ENCODE data around the gene BMI1. TPM values are rescaled to one million over a fixed set of nuclear protein-coding genes. Genes with fewer than 3 reads are reported as not detected.
"Not testable (repeated sequence)": the region's sequence is repeated elsewhere in the genome, so short reads cannot be mapped to it uniquely, and the experiment has no call there.

Gene BMI1
- total RNA-seq, 1 experiment from 2014 or later = 121 TPM

GRCh38 chr10:22351131-22351703 lies 30.3 kb downstream of the BMI1 start:
- Mint-ChIP-seq H3K4me3 (ENCODE audit: unreplicated experiment) (no peak overlapping the region), H3K9me3 (ENCODE audit: unreplicated experiment) (peaks cover 6% of the 10 kb centered on the region), H3K27me3 (ENCODE audit: insufficient read depth, unreplicated experiment) (peaks cover 2% of the 10 kb centered on the region), H3K27ac (ENCODE audit: unreplicated experiment) (no peak overlapping the region), H3K36me3 (ENCODE audit: insufficient read depth, unreplicated experiment) (no peaks in the 10 kb centered on the region), H3K4me1 (ENCODE audit: low read depth, unreplicated experiment) (no peaks in the 10 kb centered on the region)
- no peak overlapping the region for H3K4me3 ChIP-seq (ENCODE audit: low read depth, low read length)
- CTCF ChIA-PET = no interaction called here
- no peak for DNase-seq
- TF ChIP-seq, protein P1, sequence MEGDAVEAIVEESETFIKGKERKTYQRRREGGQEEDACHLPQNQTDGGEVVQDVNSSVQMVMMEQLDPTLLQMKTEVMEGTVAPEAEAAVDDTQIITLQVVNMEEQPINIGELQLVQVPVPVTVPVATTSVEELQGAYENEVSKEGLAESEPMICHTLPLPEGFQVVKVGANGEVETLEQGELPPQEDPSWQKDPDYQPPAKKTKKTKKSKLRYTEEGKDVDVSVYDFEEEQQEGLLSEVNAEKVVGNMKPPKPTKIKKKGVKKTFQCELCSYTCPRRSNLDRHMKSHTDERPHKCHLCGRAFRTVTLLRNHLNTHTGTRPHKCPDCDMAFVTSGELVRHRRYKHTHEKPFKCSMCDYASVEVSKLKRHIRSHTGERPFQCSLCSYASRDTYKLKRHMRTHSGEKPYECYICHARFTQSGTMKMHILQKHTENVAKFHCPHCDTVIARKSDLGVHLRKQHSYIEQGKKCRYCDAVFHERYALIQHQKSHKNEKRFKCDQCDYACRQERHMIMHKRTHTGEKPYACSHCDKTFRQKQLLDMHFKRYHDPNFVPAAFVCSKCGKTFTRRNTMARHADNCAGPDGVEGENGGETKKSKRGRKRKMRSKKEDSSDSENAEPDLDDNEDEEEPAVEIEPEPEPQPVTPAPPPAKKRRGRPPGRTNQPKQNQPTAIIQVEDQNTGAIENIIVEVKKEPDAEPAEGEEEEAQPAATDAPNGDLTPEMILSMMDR (IDR thresholded peaks at IDR 0.05; ENCODE audit: insufficient read depth in 1 of 2, low read depth in 1 of 2, low read length in 1 of 2, severe bottlenecking in 1 of 2, unreplicated experiment in 1 of 2) = no peak
- no peaks in the 10 kb centered on the region for H3K36me3 ChIP-seq (ENCODE audit: control insufficient read depth, insufficient read depth, low read length)
- POLR2A ChIA-PET = no interaction called here
- intact Hi-C loops (cut with micrococcal nuclease; ENCODE audit: unreplicated experiment) = no loop called here
- BruUV-seq (replicated peaks) = no TSS peak
- no peaks in the 10 kb centered on the region for H3K9me3 ChIP-seq
- H3K27me3 ChIP-seq (replicated peaks; ENCODE audit: control insufficient read depth, insufficient read depth, low read length) = no peaks in the 10 kb centered on the region
- no peaks in the 10 kb centered on the region for H3K4me1 ChIP-seq

DNA sequence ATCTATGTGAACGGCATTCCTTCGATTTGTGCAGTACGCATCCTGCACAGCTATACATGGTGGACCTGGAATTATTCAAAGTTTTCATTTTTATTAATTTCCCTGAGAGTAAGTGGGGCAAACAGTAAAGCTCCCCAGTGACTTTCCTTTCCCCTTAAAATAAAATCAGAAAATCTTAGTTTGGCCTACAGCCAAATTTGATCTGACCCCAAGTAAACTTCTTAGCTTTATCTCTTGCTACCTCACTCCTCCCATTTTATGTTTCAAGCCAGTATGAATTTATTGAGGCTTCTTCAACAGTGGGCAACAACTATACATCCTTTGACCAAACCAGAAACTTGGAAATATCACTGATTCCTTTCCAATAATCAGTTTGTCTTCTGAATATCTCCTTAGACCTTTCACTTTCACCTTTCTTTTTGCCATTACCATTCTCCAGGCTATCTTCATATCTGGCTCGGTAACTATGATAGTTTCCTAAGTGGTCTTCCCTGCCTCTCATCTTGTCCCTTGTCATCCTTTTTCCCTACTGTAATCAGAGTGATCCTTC lies 35.5 kb downstream of the BMI1 start:
- H3K27ac Mint-ChIP-seq (ENCODE audit: unreplicated experiment) = no peak overlapping the region
- intact Hi-C loops (cut with micrococcal nuclease; ENCODE audit: unreplicated experiment) = no loop called here
- no TSS peak for BruUV-seq (replicated peaks)
- CTCF ChIA-PET = interaction anchor here (0.7 kb wide), 1 partner anchor 15 kb away, joined by 3 read pairs; no protein-coding TSS in a partner anchor
- POLR2A ChIA-PET = no interaction called here
- H3K4me3 Mint-ChIP-seq (ENCODE audit: unreplicated experiment) = no peak overlapping the region
- DNase-seq = no peak
- TF ChIP-seq, protein P1 (IDR thresholded peaks at IDR 0.05; ENCODE audit: insufficient read depth in 1 of 2, low read depth in 1 of 2, low read length in 1 of 2, severe bottlenecking in 1 of 2, unreplicated experiment in 1 of 2) = no peak
- H3K27me3 Mint-ChIP-seq (ENCODE audit: insufficient read depth, unreplicated experiment) = no peaks in the 10 kb centered on the region
- no peaks in the 10 kb centered on the region for H3K9me3 ChIP-seq
- H3K36me3 ChIP-seq (ENCODE audit: control insufficient read depth, insufficient read depth, low read length) = no peaks in the 10 kb centered on the region
- H3K27me3 ChIP-seq (replicated peaks; ENCODE audit: control insufficient read depth, insufficient read depth, low read length) = no peaks in the 10 kb centered on the region
- no peaks in the 10 kb centered on the region for H3K4me1 Mint-ChIP-seq (ENCODE audit: low read depth, unreplicated experiment)
- H3K9me3 Mint-ChIP-seq (ENCODE audit: unreplicated experiment) = no peaks in the 10 kb centered on the region
- H3K4me1 ChIP-seq = no peaks in the 10 kb centered on the region
- H3K4me3 ChIP-seq (ENCODE audit: low read depth, low read length) = no peak overlapping the region
- H3K36me3 Mint-ChIP-seq (ENCODE audit: insufficient read depth, unreplicated experiment) = no peaks in the 10 kb centered on the region

DNA sequence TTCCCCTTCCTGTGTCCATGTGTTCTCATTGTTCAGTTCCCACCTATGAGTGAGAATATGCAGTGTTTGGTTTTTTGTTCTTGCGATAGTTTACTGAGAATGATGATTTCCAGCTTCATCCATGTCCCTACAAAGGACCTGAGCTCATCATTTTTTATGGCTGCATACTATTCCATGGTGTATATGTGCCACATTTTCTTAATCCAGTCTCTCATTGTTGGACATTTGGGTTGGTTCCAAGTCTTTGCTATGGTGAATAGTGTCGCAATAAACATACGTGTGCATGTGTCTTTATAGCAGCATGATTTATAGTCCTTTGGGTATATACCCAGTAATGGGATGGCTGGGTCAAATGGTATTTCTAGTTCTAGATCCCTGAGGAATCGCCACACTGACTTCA lies 36.9 kb downstream of the BMI1 start:
- H3K27me3 ChIP-seq (replicated peaks; ENCODE audit: control insufficient read depth, insufficient read depth, low read length); H3K9me3 ChIP-seq; H3K27me3 Mint-ChIP-seq (ENCODE audit: insufficient read depth, unreplicated experiment); H3K4me1 ChIP-seq; H3K36me3 ChIP-seq (ENCODE audit: control insufficient read depth, insufficient read depth, low read length); DNase-seq; H3K4me3 ChIP-seq (ENCODE audit: low read depth, low read length); H3K4me1 Mint-ChIP-seq (ENCODE audit: low read depth, unreplicated experiment); intact Hi-C loops (cut with micrococcal nuclease; ENCODE audit: unreplicated experiment); CTCF ChIA-PET; BruUV-seq (replicated peaks); H3K27ac Mint-ChIP-seq (ENCODE audit: unreplicated experiment); H3K4me3 Mint-ChIP-seq (ENCODE audit: unreplicated experiment); H3K9me3 Mint-ChIP-seq (ENCODE audit: unreplicated experiment); POLR2A ChIA-PET; H3K36me3 Mint-ChIP-seq (ENCODE audit: insufficient read depth, unreplicated experiment): not testable (repeated sequence)

All from Caco-2 (cell line).